Liver (tissue), 9 donors: ENCODE measurements around the gene ZFAND2A. TPM values are rescaled to one million over a fixed set of nuclear protein-coding genes. Genes with fewer than 3 reads are reported as not detected.

Experiments
- DNase-seq: peaks from one replicate; pipeline ENCODE4 v3.0.0-alpha.2; 2017; ENCODE audit warnings: low spot score
- H3K27ac ChIP-seq, 2 donors: one replicate each; pipeline ENCODE4 v1.7.0; 2013; ENCODE audit warnings: inconsistent platforms in 2 of 2, low read length in 2 of 2, control low read depth in 1 of 2, low read depth in 1 of 2, mild to moderate bottlenecking in 1 of 2
- H3K27me3 ChIP-seq, 4 donors: one replicate each; pipeline versions ENCODE4 v1.6.1 to v1.7.0; 2013; ENCODE audit warnings: low read length in 3 of 4, inconsistent platforms in 1 of 4, mild to moderate bottlenecking in 1 of 4, moderate library complexity in 1 of 4; ENCODE audit not compliant: control insufficient read depth in 4 of 4, insufficient read depth in 4 of 4
- H3K36me3 ChIP-seq, 4 donors: one replicate each; pipeline versions ENCODE4 v1.6.1 to v1.7.0; 2013; ENCODE audit warnings: low read length in 3 of 4, mild to moderate bottlenecking in 3 of 4, low read depth in 1 of 4, moderate library complexity in 1 of 4; ENCODE audit not compliant: control insufficient read depth in 4 of 4, insufficient read depth in 3 of 4
- H3K4me1 ChIP-seq, 4 donors: one replicate each; pipeline versions ENCODE4 v1.6.1 to v1.7.0; 2013; ENCODE audit warnings: low read length in 3 of 4, mild to moderate bottlenecking in 3 of 4, moderate library complexity in 1 of 4; ENCODE audit not compliant: control insufficient read depth in 4 of 4, insufficient read depth in 4 of 4
- H3K4me3 ChIP-seq, 3 donors: one replicate each; pipeline versions ENCODE4 v1.6.1 to v1.7.0; 2013; ENCODE audit warnings: low read length in 3 of 3, control low read depth in 1 of 3, low read depth in 1 of 3, mild to moderate bottlenecking in 1 of 3
- H3K9ac ChIP-seq, 2 donors: one replicate each; pipeline ENCODE4 v1.7.0; 2013; ENCODE audit warnings: low read length in 2 of 2, mild to moderate bottlenecking in 2 of 2, moderate library complexity in 2 of 2, control low read depth in 1 of 2, low read depth in 1 of 2
- H3K9me3 ChIP-seq, 4 donors: one replicate each; pipeline versions ENCODE4 v1.6.1 to v1.7.0; 2013; ENCODE audit warnings: low read length in 3 of 4; ENCODE audit not compliant: control insufficient read depth in 4 of 4
- CTCF ChIP-seq: fragments of 150-350 bp; IDR thresholded peaks from 2 replicates; pipeline ENCODE4 v1.5.1; 2017; ENCODE audit warnings: improper control_type of control experiment, low read depth, low read length; ENCODE audit not compliant: missing input control
- EGR1 ChIP-seq, 2 donors: IDR thresholded peaks; 2 replicates each; pipeline ENCODE4 v1.6.1; 2016 to 2018; ENCODE audit warnings: antibody characterized with exemption in 2 of 2, low read depth in 2 of 2
- GABPA ChIP-seq, 2 donors: IDR thresholded peaks in 1 of 2; conservative IDR thresholded peaks in 1 of 2; 2 replicates each; pipeline ENCODE4 v1.6.1; 2016; ENCODE audit warnings: antibody characterized with exemption in 2 of 2, mild to moderate bottlenecking in 1 of 2, moderate library complexity in 1 of 2
- HNF4G ChIP-seq: IDR thresholded peaks from 2 replicates; pipeline ENCODE4 v1.6.1; 2016; ENCODE audit warnings: antibody characterized with exemption
- JUND ChIP-seq, 2 donors: IDR thresholded peaks; 2 replicates each; pipeline ENCODE4 v1.6.1; 2016; ENCODE audit warnings: antibody characterized with exemption in 2 of 2
- RAD21 ChIP-seq, 2 donors: IDR thresholded peaks; 2 replicates each; pipeline ENCODE4 v1.6.1; 2016; ENCODE audit warnings: antibody characterized with exemption in 2 of 2, mild to moderate bottlenecking in 2 of 2
- REST ChIP-seq: IDR thresholded peaks from 2 replicates; pipeline ENCODE4 v1.6.1; 2016; ENCODE audit warnings: antibody characterized with exemption, mild to moderate bottlenecking
- RXRA ChIP-seq, 2 donors: IDR thresholded peaks; 2 replicates each; pipeline ENCODE4 v1.6.1; 2017 to 2018; ENCODE audit warnings: antibody characterized with exemption in 2 of 2, mild to moderate bottlenecking in 1 of 2
- SP1 ChIP-seq: IDR thresholded peaks from 2 replicates; pipeline ENCODE4 v1.6.1; 2018; ENCODE audit warnings: antibody characterized with exemption, mild to moderate bottlenecking
- WGBS: extraction: QIAGEN DNeasy Blood & Tissue Kit; methylation state at CpG from one replicate; pipeline ENCODE4 v1.1.7; 2013; 5-methylcytosine and 5-hydroxymethylcytosine counted together
- polyA plus RNA-seq, 2 donors: library from polyadenylated mRNA; stranded (reverse) in 1 of 2; unstranded in 1 of 2; fragments of 200-250 nt in 1 of 2; fragments of >200 nt in 1 of 2; fragmentation: Nextera tagmentation in 1 of 2; extraction: Ambion mirVana in 1 of 2; gene quantifications; one replicate each; pipeline versions ENCODE4 v1.2.1 to v1.2.3, GENCODE V29; 2013 to 2015
- total RNA-seq, 2 donors: library from RNA; depleted of rRNA; stranded (reverse); fragments of >200 nt; gene quantifications; one replicate each; pipeline ENCODE4 v1.2.3, GENCODE V29; 2014
- donor health status: healthy.
- donor health status: healthy.
- donor health status: healthy.
- donor health status: healthy.
- donor health status: healthy.

ZFAND2A gene
- total and polyA plus RNA-seq, 4 donors: 12.5 to 53.3 (median 33.5) TPM

GRCh38 chr7:1175967-1176851 lies 16.2 kb upstream of the ZFAND2A start:
- H3K4me3 ChIP-seq: peak overlapping the region in 2 of 3 donors; percentile 7 to 17
- 19% methylated on average over 44 of the region's 44 CpGs for WGBS
- H3K9me3 ChIP-seq: no peaks in the 10 kb centered on the region

GRCh38 chr7:1175597-1175966 lies 15.6 kb upstream of the ZFAND2A start:
- H3K4me3 ChIP-seq: peak overlapping the region in 1 of 3 donors; percentile 17
- no peak overlapping the region for H3K9ac ChIP-seq
- TF ChIP-seq GABPA (IDR thresholded peaks at IDR 0.05 in 1 of 2, conservative IDR thresholded peaks at IDR 0.05 in 1 of 2) (no peak), SP1 (no peak)
- no peaks in the 10 kb centered on the region for H3K9me3 ChIP-seq
- H3K27me3 ChIP-seq: no peaks in the 10 kb centered on the region
- peak overlapping the region; percentile 32 to 56 for H3K27ac ChIP-seq
- H3K36me3 ChIP-seq: no peaks in the 10 kb centered on the region
- no peak for DNase-seq
- peaks cover 6 to 13% (median 9%) of the 10 kb centered on the region in 4 donors for H3K4me1 ChIP-seq
- 93% methylated on average over 15 of the region's 15 CpGs for WGBS

More at GRCh38 chr7:1175967-1176851, 16.2 kb upstream of the ZFAND2A start:
- Histone ChIP-seq H3K27ac (peak overlapping the region; percentile 32 to 56), H3K36me3 (no peaks in the 10 kb centered on the region), H3K4me1 (peaks cover 6 to 13% (median 9%) of the 10 kb centered on the region in 4 donors), H3K9ac (peak overlapping the region in 1 of 2 donors; percentile 33), H3K27me3 (no peaks in the 10 kb centered on the region)
- DNase-seq: peak; percentile 95
- TF ChIP-seq RXRA (IDR thresholded peaks at IDR 0.05) (peak; percentile 70 to 83), GABPA (IDR thresholded peaks at IDR 0.05 in 1 of 2, conservative IDR thresholded peaks at IDR 0.05 in 1 of 2) (no peak), JUND (IDR thresholded peaks at IDR 0.05) (peak in 1 of 2 donors; percentile 38), EGR1 (IDR thresholded peaks at IDR 0.05; ENCODE audit: low read depth in 2 of 2) (peak in 1 of 2 donors; percentile 12), RAD21 (IDR thresholded peaks at IDR 0.05) (peak; percentile 75 to 87), HNF4G (no peak), CTCF (peak; percentile 93), REST (no peak)
